Hepatocyte (in vitro differentiated cells): ENCODE results near the gene ZNF598. TPM values are rescaled to one million over a fixed set of nuclear protein-coding genes. Genes with fewer than 3 reads are reported as not detected.

Experiments used
- DNase-seq: peaks from one replicate; pipeline ENCODE4 v3.0.0-alpha.2; 2016; ENCODE audit warnings: low spot score
- H2AFZ ChIP-seq: fragments of 200-600 bp; sonication (generic); 2 replicates; pipeline ENCODE4 v1.6.0; 2016; ENCODE audit warnings: antibody characterized with exemption, mild to moderate bottlenecking
- H3K27ac ChIP-seq: fragments of 200-600 bp; sonication (generic); 2 replicates; pipeline ENCODE4 v1.5.1; 2016; ENCODE audit warnings: mild to moderate bottlenecking
- H3K27me3 ChIP-seq: fragments of 200-600 bp; sonication (generic); 2 replicates; pipeline ENCODE4 v1.6.1; 2016
- H3K36me3 ChIP-seq: fragments of 200-600 bp; sonication (generic); replicated peaks from 2 replicates; pipeline ENCODE4 v1.5.1; 2016; ENCODE audit warnings: low read depth; ENCODE audit not compliant: insufficient read depth
- H3K4me1 ChIP-seq: fragments of 200-600 bp; sonication (generic); 2 replicates; pipeline ENCODE4 v1.5.1; 2016; ENCODE audit warnings: mild to moderate bottlenecking, moderate library complexity; ENCODE audit not compliant: insufficient read depth
- H3K4me2 ChIP-seq: fragments of 200-600 bp; sonication (generic); 2 replicates; pipeline ENCODE4 v1.6.0; 2016
- H3K4me3 ChIP-seq: fragments of 200-600 bp; sonication (generic); 2 replicates; pipeline ENCODE4 v1.5.1; 2016; ENCODE audit warnings: mild to moderate bottlenecking
- H3K79me2 ChIP-seq: fragments of 200-600 bp; sonication (generic); 2 replicates; pipeline ENCODE4 v1.6.0; 2017; ENCODE audit warnings: mild to moderate bottlenecking
- H3K9me2 ChIP-seq: fragments of 200-600 bp; sonication (generic); replicated peaks from 2 replicates; pipeline ENCODE4 v1.6.0; 2017; ENCODE audit warnings: mild to moderate bottlenecking; ENCODE audit not compliant: insufficient read depth
- H3K9me3 ChIP-seq: fragments of 200-600 bp; sonication (generic); 2 replicates; pipeline ENCODE4 v1.5.1; 2016; ENCODE audit warnings: low read depth, mild to moderate bottlenecking
- H4K20me1 ChIP-seq: fragments of 200-600 bp; sonication (generic); 2 replicates; pipeline ENCODE4 v1.6.0; 2016; ENCODE audit warnings: mild to moderate bottlenecking; ENCODE audit not compliant: insufficient read depth, poor library complexity, severe bottlenecking
- CTCF ChIP-seq: fragments of 200-600 bp; sonication (generic); IDR thresholded peaks from 2 replicates; pipeline ENCODE4 v1.5.1; 2016; ENCODE audit warnings: antibody characterized with exemption, mild to moderate bottlenecking; ENCODE audit not compliant: poor library complexity
- EZH2 ChIP-seq: fragments of 200-600 bp; sonication (generic); IDR thresholded peaks from 2 replicates; pipeline ENCODE4 v1.6.1; 2016; ENCODE audit warnings: antibody characterized with exemption, mild to moderate bottlenecking, borderline replicate concordance
- EZH2phosphoT487 ChIP-seq: fragments of 200-600 bp; sonication (generic); IDR thresholded peaks from one replicate; pipeline ENCODE4 v1.6.1; 2018; ENCODE audit warnings: antibody characterized with exemption, mild to moderate bottlenecking, low read depth, moderate library complexity; ENCODE audit not compliant: unreplicated experiment, severe bottlenecking
- WGBS: methylation state at CpG from one replicate; pipeline ENCODE4 v1.1.6; 2016; ENCODE audit warnings: low lambda C conversion rate; ENCODE audit errors: missing lambda C conversion rate; 5-methylcytosine and 5-hydroxymethylcytosine counted together
- polyA plus RNA-seq: library from polyadenylated mRNA; unstranded; fragments of >200 nt; fragmentation: Nextera tagmentation; extraction: Ambion mirVana; gene quantifications from 2 replicates; pipeline ENCODE4 v1.2.1, GENCODE V29; 2016
- total RNA-seq: library from RNA; depleted of rRNA; stranded (reverse); fragments of >200 nt; gene quantifications from 2 replicates; pipeline ENCODE4 v1.2.3, GENCODE V29; 2014

The ZNF598 gene
- total and polyA plus RNA-seq, 2 experiments from 2014 or later = 22.8 to 29.5 TPM

GRCh38 chr16:2044541-2044940, 34.9 kb upstream of the ZNF598 start:
- no peaks in the 10 kb centered on the region for H3K27me3 ChIP-seq
- no peaks in the 10 kb centered on the region for H3K9me3 ChIP-seq
- peaks cover 24% of the 10 kb centered on the region for H3K79me2 ChIP-seq
- H4K20me1 ChIP-seq = no peaks in the 10 kb centered on the region
- no peaks in the 10 kb centered on the region for H3K36me3 ChIP-seq
- no peak overlapping the region for H3K4me2 ChIP-seq
- TF ChIP-seq CTCF = no peak
- TF ChIP-seq EZH2 = no peak
- TF ChIP-seq EZH2phosphoT487 = no peak
- H2AFZ ChIP-seq = no peak overlapping the region
- no peak for DNase-seq
- 98% methylated on average over 21 of the region's 22 CpGs for WGBS
- no peaks in the 10 kb centered on the region for H3K9me2 ChIP-seq
- no peak overlapping the region for H3K27ac ChIP-seq
- no peak overlapping the region for H3K4me3 ChIP-seq
- H3K4me1 ChIP-seq = peaks cover 38% of the 10 kb centered on the region

- no peaks in the 10 kb centered on the region for H3K9me3 ChIP-seq
- no peaks in the 10 kb centered on the region for H3K9me2 ChIP-seq
- no peak overlapping the region for H2AFZ ChIP-seq
- no peaks in the 10 kb centered on the region for H3K36me3 ChIP-seq
- H3K79me2 ChIP-seq = peaks cover 17% of the 10 kb centered on the region
- no peaks in the 10 kb centered on the region for H4K20me1 ChIP-seq
- H3K27ac ChIP-seq = no peak overlapping the region
- DNase-seq = no peak
- no peak overlapping the region for H3K4me3 ChIP-seq
- no peak overlapping the region for H3K4me2 ChIP-seq
- peaks cover 40% of the 10 kb centered on the region for H3K4me1 ChIP-seq
- no peaks in the 10 kb centered on the region for H3K27me3 ChIP-seq
- 85% methylated on average over 22 of the region's 26 CpGs for WGBS
- no peak for TF ChIP-seq EZH2
- no peak for TF ChIP-seq EZH2phosphoT487
- TF ChIP-seq CTCF = no peak
These were observed 34.2 kb upstream of the ZNF598 start for GRCh38 chr16:2043667-2044451.

- Histone ChIP-seq H3K27ac (no peak overlapping the region), H3K9me2 (no peaks in the 10 kb centered on the region), H3K4me2 (no peak overlapping the region), H3K9me3 (no peaks in the 10 kb centered on the region), H3K4me3 (no peak overlapping the region), H3K27me3 (no peaks in the 10 kb centered on the region), H3K4me1 (peaks cover 41% of the 10 kb centered on the region), H3K36me3 (no peaks in the 10 kb centered on the region), H4K20me1 (no peaks in the 10 kb centered on the region), H2AFZ (no peak overlapping the region), H3K79me2 (peaks cover 10% of the 10 kb centered on the region)
- no peak for DNase-seq
- TF ChIP-seq EZH2phosphoT487 (no peak), EZH2 (no peak), CTCF (no peak)
- WGBS = 95% methylated on average over 11 of the region's 11 CpGs
These were observed 33.5 kb upstream of the ZNF598 start for GRCh38 chr16:2042986-2043666.
